HepG2 (cell line): ENCODE measurements around the gene DCAF15. TPM values are rescaled to one million over a fixed set of nuclear protein-coding genes. Genes with fewer than 3 reads are reported as not detected.

Source experiments
- ASH2L ChIP-seq: fragments of 300-600, 200-600 bp; sonication (generic); IDR thresholded peaks from 2 replicates; pipeline ENCODE4 v1.7.0; 2017; ENCODE audit warnings: low read depth, mild to moderate bottlenecking, moderate library complexity, mixed read lengths, low read length; ENCODE audit not compliant: insufficient read length
- CREB1 ChIP-seq, 2 experiments: fragments of 450-650 bp in 1 of 2; IDR thresholded peaks; 2 replicates each; pipeline ENCODE4 v1.6.1; 2016 to 2017; ENCODE audit warnings: control low read depth in 1 of 2, mild to moderate bottlenecking in 1 of 2, missing compliant biosample characterization in 1 of 2, missing genetic modification characterization in 1 of 2
- EEA1 ChIP-seq: sonication (generic); formaldehyde crosslinking; IDR thresholded peaks from 2 replicates; pipeline ENCODE4 v1.5.1; 2020; ENCODE audit warnings: mild to moderate bottlenecking, missing genetic modification reagents, borderline replicate concordance
- GABPB1 ChIP-seq: IDR thresholded peaks from 2 replicates; pipeline ENCODE4 v1.6.1; 2016; ENCODE audit warnings: mild to moderate bottlenecking, missing genetic modification reagents, moderate library complexity, missing compliant biosample characterization
- HMGA1 ChIP-seq: sonication (generic); formaldehyde crosslinking; conservative IDR thresholded peaks from 2 replicates; pipeline ENCODE4 v1.4.0; 2020; ENCODE audit warnings: missing genetic modification reagents
- KAT7 ChIP-seq: IDR thresholded peaks from 2 replicates; pipeline ENCODE4 v1.6.1; 2018; ENCODE audit warnings: borderline replicate concordance, missing compliant biosample characterization
- KDM5B ChIP-seq: sonication (generic); formaldehyde crosslinking; IDR thresholded peaks from 2 replicates; pipeline ENCODE4 v1.4.0; 2020; ENCODE audit warnings: missing genetic modification reagents, mild to moderate bottlenecking, borderline replicate concordance
- KMT2B ChIP-seq: IDR thresholded peaks from 2 replicates; pipeline ENCODE4 v1.6.1; 2016; ENCODE audit warnings: missing genetic modification reagents, missing compliant biosample characterization
- MAFG ChIP-seq: sonication (generic); formaldehyde crosslinking; IDR thresholded peaks from 2 replicates; pipeline ENCODE4 v1.5.1; 2020; ENCODE audit warnings: mild to moderate bottlenecking, missing genetic modification reagents
- POLR2A ChIP-seq, 2 experiments: IDR thresholded peaks; 2 replicates each; pipeline ENCODE4 v1.6.1; 2011; ENCODE audit warnings: low read depth in 2 of 2, low read length in 2 of 2, mild to moderate bottlenecking in 1 of 2, moderate library complexity in 1 of 2; ENCODE audit not compliant: insufficient read depth in 1 of 2
- SIX1 ChIP-seq: sonication (generic); formaldehyde crosslinking; IDR thresholded peaks from 2 replicates; pipeline ENCODE4 v1.4.0; 2020; ENCODE audit warnings: missing genetic modification reagents, borderline replicate concordance
- SMAD9 ChIP-seq: sonication (generic); formaldehyde crosslinking; IDR thresholded peaks from 2 replicates; pipeline ENCODE4 v1.5.1; 2020; ENCODE audit warnings: mild to moderate bottlenecking, missing genetic modification reagents
- STAT6 ChIP-seq: sonication (generic); formaldehyde crosslinking; IDR thresholded peaks from 2 replicates; pipeline ENCODE4 v1.4.0; 2020; ENCODE audit warnings: missing genetic modification reagents, mild to moderate bottlenecking, borderline replicate concordance
- THYN1 ChIP-seq: sonication (generic); formaldehyde crosslinking; IDR thresholded peaks from 2 replicates; pipeline ENCODE4 v1.8.1; 2023; ENCODE audit warnings: low read depth, mild to moderate bottlenecking, moderate library complexity, missing genetic modification reagents, borderline replicate concordance
- ZNF101 ChIP-seq: sonication (generic); formaldehyde crosslinking; IDR thresholded peaks from 2 replicates; pipeline ENCODE4 v1.4.0; 2020; ENCODE audit warnings: mild to moderate bottlenecking, low read depth, missing genetic modification reagents, borderline replicate concordance
- ZNF329 ChIP-seq: sonication (generic); formaldehyde crosslinking; IDR thresholded peaks from 2 replicates; pipeline ENCODE4 v1.9.0; 2021; ENCODE audit warnings: low read depth, mild to moderate bottlenecking, missing genetic modification reagents
- ZNF343 ChIP-seq: sonication (generic); formaldehyde crosslinking; IDR thresholded peaks from 2 replicates; pipeline ENCODE4 v1.4.0; 2020; ENCODE audit warnings: mild to moderate bottlenecking, missing genetic modification reagents
- ZNF646 ChIP-seq: sonication (generic); formaldehyde crosslinking; IDR thresholded peaks from 2 replicates; pipeline ENCODE4 v1.9.0; 2021; ENCODE audit warnings: mild to moderate bottlenecking, missing genetic modification reagents
- polyA plus RNA-seq, 8 experiments: library from polyadenylated mRNA; depleted of rRNA in 3 of 8; stranded (reverse) in 7 of 8; unstranded in 1 of 8; fragments of >200 nt; fragmentation: Illumina TruSeq in 4 of 8; extraction: Trizol in 4 of 8; gene quantifications; 2 replicates each; pipeline versions ENCODE4 v1.2.1 to v1.2.3, GENCODE V29; 2011 to 2016; ENCODE audit warnings: low read depth in 4 of 8, missing spikeins in 1 of 8, mixed read lengths in 1 of 8; ENCODE audit not compliant: insufficient read depth in 1 of 8
- total RNA-seq, 5 experiments: library from RNA; depleted of rRNA; stranded (reverse); fragments of >200 nt; fragmentation: Illumina TruSeq; extraction: Trizol; gene quantifications; 2 replicates each; pipeline ENCODE4 v1.2.3, GENCODE V29; 2016; ENCODE audit warnings: low read depth in 1 of 5

DCAF15 gene
- total and polyA plus RNA-seq, 2 of the 13 experiments (the other 11 are each of a cell fraction or from before 2014, with no cell fraction given) = 13.6 to 14.0 TPM

GRCh38 chr19:13920940-13921747 lies 31.2 kb upstream of the DCAF15 start (continued):
- TF ChIP-seq CREB1 (IDR thresholded peaks at IDR 0.05) (no peak), CREB1 (CRISPR knock-in tag; IDR thresholded peaks at IDR 0.05) (peak; percentile 88), SMAD9 (CRISPR knock-in tag) (no peak), KAT7 (CRISPR knock-in tag) (no peak), THYN1 (CRISPR knock-in tag) (no peak), GABPB1 (CRISPR knock-in tag) (peak; percentile 82), ZNF646 (CRISPR knock-in tag) (no peak), KDM5B (CRISPR knock-in tag) (no peak), ZNF329 (CRISPR knock-in tag) (no peak), KMT2B (CRISPR knock-in tag) (no peak), STAT6 (CRISPR knock-in tag) (no peak), HMGA1 (CRISPR knock-in tag) (no peak), POLR2A (IDR thresholded peaks at IDR 0.05; ENCODE audit: insufficient read depth in 1 of 2, low read depth in 2 of 2, low read length in 2 of 2) (no peak), MAFG (CRISPR knock-in tag) (no peak), EEA1 (CRISPR knock-in tag) (no peak), ASH2L (no peak), SIX1 (CRISPR knock-in tag) (no peak), ZNF101 (no peak), ZNF343 (CRISPR knock-in tag) (no peak)
